Urinary bladder (tissue), 4 donors: ENCODE results near the gene R3HCC1L. TPM values are rescaled to one million over a fixed set of nuclear protein-coding genes. Genes with fewer than 3 reads are reported as not detected.

Experiments
- DNase-seq: peaks from one replicate; pipeline ENCODE4 v3.0.0-alpha.2; 2015; ENCODE audit errors: extremely low spot score
- H3K27ac ChIP-seq: one replicate; pipeline ENCODE4 v1.5.1; 2013; ENCODE audit warnings: low read depth, mild to moderate bottlenecking, moderate library complexity
- H3K36me3 ChIP-seq: one replicate; pipeline ENCODE4 v1.6.1; 2013; ENCODE audit warnings: mild to moderate bottlenecking, moderate library complexity; ENCODE audit not compliant: insufficient read depth
- H3K4me1 ChIP-seq: one replicate; pipeline ENCODE4 v1.6.1; 2013; ENCODE audit warnings: mild to moderate bottlenecking, moderate library complexity; ENCODE audit not compliant: insufficient read depth
- H3K4me3 ChIP-seq: one replicate; pipeline ENCODE4 v1.5.1; 2013; ENCODE audit warnings: low read depth, low read length
- WGBS: extraction: QIAGEN DNeasy Blood & Tissue Kit; methylation state at CpG from one replicate; pipeline ENCODE4 v1.1.7; 2013; 5-methylcytosine and 5-hydroxymethylcytosine counted together
- polyA plus RNA-seq: library from polyadenylated mRNA; stranded (reverse); fragments of 200-250 nt; gene quantifications from one replicate; pipeline ENCODE4 v1.2.3, GENCODE V29; 2013
- total RNA-seq: library from RNA; depleted of rRNA; stranded (reverse); fragments of >200 nt; gene quantifications from one replicate; pipeline ENCODE4 v1.2.3, GENCODE V29; 2014
- donor health status: healthy with polysubstance abuse.
- donor health status: healthy.

The R3HCC1L gene
- total and polyA plus RNA-seq, 2 donors = 9.5 to 24.0 TPM

GRCh38 chr10:98285416-98285815 lies 151.0 kb downstream of the R3HCC1L start:
- no peaks in the 10 kb centered on the region for H3K4me1 ChIP-seq
- no peak for DNase-seq
- 51% methylated on average over 2 of the region's 2 CpGs for WGBS
- no peak overlapping the region for H3K27ac ChIP-seq
- no peaks in the 10 kb centered on the region for H3K36me3 ChIP-seq
- no peak overlapping the region for H3K4me3 ChIP-seq

GRCh38 chr10:98286419-98286818 lies 152.0 kb downstream of the R3HCC1L start:
- 93% methylated on average over 12 of the region's 12 CpGs for WGBS
- H3K27ac ChIP-seq = no peak overlapping the region
- no peaks in the 10 kb centered on the region for H3K36me3 ChIP-seq
- H3K4me3 ChIP-seq = no peak overlapping the region
- DNase-seq = no peak
- H3K4me1 ChIP-seq = no peaks in the 10 kb centered on the region

DNA sequence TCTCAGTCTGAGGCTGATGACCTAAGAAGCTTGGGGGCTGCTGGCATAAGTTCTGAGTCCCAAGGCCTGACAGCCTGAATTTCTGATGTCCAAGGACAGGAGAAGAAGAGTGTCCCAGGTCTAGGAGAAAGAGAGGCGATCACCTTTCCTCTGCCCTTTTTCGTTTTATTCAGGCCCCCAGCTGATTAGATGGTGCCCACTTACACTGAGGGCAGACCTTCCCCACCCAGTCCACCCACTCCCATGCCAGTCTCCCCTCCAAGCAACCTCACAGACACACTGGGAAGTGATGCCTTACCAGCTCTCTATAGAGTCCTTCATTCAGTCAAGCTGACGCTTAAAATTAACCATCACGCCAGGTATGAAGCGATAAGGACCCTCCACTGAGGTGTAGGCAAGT lies 152.9 kb downstream of the R3HCC1L start:
- no peak overlapping the region for H3K4me3 ChIP-seq
- H3K4me1 ChIP-seq = no peaks in the 10 kb centered on the region
- no peaks in the 10 kb centered on the region for H3K36me3 ChIP-seq
- no peak for DNase-seq
- no peak overlapping the region for H3K27ac ChIP-seq
- WGBS = 96% methylated on average over 5 of the region's 5 CpGs

- WGBS = 82% methylated on average over 10 of the region's 10 CpGs
- Histone ChIP-seq H3K4me1 (no peaks in the 10 kb centered on the region), H3K4me3 (no peak overlapping the region), H3K27ac (no peak overlapping the region), H3K36me3 (no peaks in the 10 kb centered on the region)
- DNase-seq = no peak
Measured at GRCh38 chr10:98289802-98290209, 155.3 kb downstream of the R3HCC1L start.

DNA sequence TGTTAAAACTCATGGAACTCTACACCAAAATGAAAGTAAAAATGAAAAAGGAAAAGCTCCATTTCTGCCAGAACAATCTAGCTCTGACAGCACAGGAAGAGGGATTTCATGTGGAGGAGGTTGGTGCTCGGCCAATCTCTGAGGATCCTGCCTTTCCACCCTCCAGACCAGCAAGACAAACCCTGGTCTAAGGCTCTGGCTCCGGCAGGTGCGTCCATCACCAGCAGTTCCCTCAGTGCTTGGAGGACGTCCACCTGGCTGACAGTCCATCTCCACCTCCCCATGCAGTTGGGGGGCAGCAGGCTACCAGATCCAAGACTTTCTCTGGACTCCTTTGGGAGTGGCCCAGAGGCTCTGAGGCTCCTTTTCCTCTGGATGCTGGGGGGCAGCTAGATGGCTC lies 158.5 kb downstream of the R3HCC1L start:
- H3K27ac ChIP-seq = no peak overlapping the region
- WGBS = 60% methylated on average over 4 of the region's 4 CpGs
- no peak for DNase-seq
- no peaks in the 10 kb centered on the region for H3K36me3 ChIP-seq
- H3K4me1 ChIP-seq = no peaks in the 10 kb centered on the region
- no peak overlapping the region for H3K4me3 ChIP-seq

DNA sequence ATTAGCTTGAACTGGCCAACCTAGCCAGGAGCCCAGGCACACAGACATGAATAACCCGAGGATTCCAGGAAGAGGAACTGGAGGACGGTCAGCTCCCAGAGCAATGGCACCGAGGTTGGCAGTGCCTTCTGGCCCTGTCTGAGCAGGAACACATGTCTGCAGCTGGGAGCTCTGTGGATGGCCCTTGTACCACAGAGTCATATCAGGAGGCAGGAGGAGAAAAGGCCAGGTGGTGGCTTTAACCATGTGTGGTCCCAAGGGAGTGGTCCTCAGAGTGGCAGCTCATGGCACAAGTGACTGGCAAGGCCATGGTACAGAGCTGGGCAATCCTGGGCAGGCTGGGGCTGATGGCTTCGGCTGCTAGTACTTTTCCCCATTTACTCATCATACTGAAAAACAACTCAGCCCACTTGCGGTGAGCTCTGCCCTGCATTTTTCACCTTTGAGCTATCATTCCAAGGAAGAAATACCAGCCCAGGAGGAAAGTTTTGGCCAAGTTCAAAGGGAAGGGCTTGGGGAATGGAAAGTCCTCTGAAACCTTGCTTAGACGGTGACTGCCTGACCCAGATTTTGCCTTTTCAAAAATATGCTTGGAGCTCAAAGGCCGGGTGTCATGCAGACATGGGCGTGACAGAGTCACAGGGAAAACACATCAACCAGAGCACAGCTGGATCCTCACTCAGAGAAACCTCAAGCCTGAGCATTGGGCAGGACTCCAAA lies 159.3 kb downstream of the R3HCC1L start:
- Histone ChIP-seq H3K27ac (no peak overlapping the region), H3K4me1 (no peaks in the 10 kb centered on the region), H3K4me3 (no peak overlapping the region), H3K36me3 (no peaks in the 10 kb centered on the region)
- 67% methylated on average over 8 of the region's 8 CpGs for WGBS
- DNase-seq = no peak

DNA sequence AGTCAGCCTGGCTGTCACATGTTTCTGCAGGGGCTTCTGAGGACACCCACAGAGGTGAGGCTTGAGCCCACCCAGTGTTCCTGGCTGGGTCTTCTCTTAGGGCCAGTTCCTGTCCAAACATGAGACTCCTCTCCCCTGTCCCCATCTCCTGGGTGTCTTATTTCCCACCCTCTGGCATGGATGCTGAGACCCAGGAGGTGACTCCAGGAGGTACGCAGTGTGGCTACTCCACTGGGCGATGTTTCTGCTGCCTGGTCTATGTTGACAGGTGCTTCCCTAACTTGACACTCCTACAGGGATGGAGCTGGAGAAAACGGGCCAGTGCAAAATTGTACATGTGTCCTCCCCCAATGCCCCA lies 159.8 kb downstream of the R3HCC1L start:
- WGBS = 83% methylated on average over 3 of the region's 3 CpGs
- Histone ChIP-seq H3K27ac (no peak overlapping the region), H3K4me1 (no peaks in the 10 kb centered on the region), H3K36me3 (no peaks in the 10 kb centered on the region), H3K4me3 (no peak overlapping the region)
- no peak for DNase-seq

Other genes with a start within 250 kb of the R3HCC1L start
- gene CRTAC1, start 104.0 kb upstream of the R3HCC1L start, total RNA-seq = 3.7 TPM
- 7.5 TPM for gene CRTAC1, start 104.0 kb upstream of the R3HCC1L start, polyA plus RNA-seq
- 8.8 TPM for gene LOXL4, start 133.5 kb downstream of the R3HCC1L start, total RNA-seq
- gene LOXL4, start 133.5 kb downstream of the R3HCC1L start, polyA plus RNA-seq = 6.6 TPM